Activated CD4-positive, CD25-positive, alpha-beta regulatory T cell treated with anti-CD3 and anti-CD28 coated beads, Interleukin-2, amount 50 U/mL, for 72 hours (primary cell): Measurements from ENCODE around the gene ARIH2.

Experiments used
- DNase-seq: peaks from one replicate; pipeline ENCODE4 v3.0.0; 2021

Gene ARIH2

DNA sequence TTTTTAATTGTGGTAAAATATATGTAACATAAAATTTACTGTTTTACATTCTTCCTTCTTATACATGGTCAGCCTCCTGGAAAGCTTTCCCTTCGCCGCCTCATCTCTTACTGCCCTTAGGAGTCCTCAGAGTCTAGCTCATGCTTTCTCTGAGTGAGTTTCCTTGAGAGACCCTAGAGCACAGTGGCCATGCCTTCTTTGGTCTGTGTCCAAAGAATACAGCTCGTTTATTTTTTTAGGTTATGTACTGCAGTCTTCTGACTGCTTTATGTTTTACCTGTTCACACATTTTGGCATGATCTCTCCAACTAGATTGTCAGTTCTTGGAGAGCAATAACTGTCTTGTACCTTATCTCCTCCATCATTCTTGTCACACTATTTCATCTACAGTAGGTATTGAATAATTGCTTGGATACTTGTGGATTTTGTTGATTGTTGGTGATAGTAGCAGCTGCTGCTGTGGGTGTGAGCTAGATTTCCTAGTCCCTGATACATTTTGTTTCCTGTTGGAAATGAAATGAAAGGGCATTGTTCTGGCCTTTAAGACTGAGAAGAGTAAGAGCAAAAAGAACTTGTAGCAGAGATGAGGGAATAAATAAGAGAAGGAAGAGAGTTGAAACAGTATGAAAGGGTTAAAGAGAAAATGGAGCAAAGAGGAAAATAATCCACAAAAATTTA lies 10.9 kb downstream of the ARIH2 start:
- no peak for DNase-seq

DNA sequence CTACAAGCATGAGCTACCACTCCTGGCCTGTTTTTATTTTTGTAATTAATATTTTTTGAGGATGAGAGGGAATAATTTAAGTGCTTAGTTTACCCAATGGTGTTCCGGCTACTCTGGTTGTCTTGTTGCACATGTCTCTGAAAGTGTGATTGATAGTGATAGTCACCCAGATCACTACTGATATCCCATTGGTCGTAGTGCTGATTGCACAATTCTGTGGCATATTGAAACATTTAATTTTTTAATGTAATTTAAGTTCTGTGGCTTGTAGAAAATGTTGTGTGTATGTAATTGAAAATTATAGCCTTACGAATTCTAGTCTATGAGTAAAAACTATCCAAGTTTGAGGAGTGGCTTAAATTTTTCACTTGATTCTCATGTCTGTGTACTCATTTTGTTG lies 11.9 kb downstream of the ARIH2 start:
- no peak for DNase-seq

DNA sequence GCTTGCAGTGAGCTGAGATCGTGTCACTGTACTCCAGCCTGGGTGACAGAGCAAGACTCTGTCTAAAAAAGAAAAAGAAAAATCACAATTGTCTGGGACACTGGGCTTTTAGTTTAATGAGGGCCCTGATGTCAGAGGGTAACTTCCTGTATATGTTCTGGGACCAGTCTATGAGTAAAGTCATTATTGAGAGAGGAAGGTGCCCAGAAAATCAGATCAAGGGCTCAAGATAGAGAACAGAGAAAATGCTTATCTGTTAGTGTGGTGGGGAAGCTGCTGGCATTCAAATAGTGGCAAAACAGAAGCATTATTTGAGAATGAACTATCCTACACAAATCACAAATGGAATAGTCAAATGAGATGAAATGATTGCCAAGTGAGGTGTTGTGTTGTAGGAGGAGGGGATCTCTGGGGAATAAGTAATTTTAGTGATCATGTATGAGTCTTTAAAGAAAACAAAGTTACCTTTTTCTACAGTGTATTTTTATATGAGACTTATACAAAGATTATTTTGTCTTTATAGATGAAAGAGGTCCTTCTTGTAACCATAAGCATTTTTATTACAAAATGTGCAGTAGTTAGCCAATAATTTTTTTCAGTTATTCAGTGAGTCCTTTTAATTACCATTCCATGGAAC lies 13.4 kb downstream of the ARIH2 start:
- no peak for DNase-seq

DNA sequence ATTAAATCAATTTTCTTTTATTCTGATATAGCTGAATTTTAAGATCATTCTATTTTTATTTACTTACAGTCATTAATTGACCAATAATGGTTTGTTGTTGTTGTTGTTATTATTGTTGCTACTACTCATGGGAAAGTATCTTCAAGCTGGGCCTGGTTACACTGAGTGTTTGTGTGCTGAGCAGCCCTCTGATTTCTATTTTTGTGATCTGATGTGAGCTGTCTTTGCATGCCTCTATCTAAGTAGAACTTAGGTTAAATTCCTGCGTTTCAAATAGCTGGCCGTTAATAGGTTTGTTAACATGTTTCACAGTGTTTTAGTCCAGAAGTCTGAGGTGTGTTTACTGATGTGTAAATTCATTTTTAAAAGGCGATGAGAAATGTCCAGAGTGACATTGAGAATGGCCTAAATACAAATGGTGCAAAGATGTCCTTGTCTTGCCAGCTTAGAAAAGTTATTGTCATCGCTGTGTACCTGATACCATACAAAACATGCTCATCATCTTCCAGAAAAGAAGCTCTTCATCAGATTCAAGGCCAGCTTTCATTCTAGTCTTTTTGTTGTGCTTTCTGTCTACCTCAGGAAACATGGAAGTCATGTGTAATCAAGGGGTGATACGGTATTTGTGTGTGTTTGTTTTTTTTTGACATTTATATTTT lies 15.8 kb downstream of the ARIH2 start:
- no peak for DNase-seq

DNA sequence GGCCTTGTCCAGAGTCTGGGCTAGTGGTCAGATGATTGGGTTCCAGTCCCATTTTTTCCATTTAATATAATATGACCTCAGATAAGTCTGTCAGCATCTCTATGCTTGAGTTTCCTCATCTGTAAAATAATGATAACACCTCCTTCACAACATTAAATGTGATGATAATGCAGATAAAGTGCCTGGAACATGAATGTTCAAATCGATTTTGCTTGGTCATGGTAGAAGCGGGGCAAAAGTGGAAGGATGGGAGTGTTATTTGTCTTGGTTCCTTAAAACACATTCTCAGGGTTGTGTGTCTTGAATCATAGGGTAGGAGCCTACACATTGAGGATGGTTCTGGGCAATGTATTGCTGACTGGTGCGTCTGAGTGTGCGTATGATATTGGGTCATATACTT lies 16.9 kb downstream of the ARIH2 start:
- no peak for DNase-seq

DNA sequence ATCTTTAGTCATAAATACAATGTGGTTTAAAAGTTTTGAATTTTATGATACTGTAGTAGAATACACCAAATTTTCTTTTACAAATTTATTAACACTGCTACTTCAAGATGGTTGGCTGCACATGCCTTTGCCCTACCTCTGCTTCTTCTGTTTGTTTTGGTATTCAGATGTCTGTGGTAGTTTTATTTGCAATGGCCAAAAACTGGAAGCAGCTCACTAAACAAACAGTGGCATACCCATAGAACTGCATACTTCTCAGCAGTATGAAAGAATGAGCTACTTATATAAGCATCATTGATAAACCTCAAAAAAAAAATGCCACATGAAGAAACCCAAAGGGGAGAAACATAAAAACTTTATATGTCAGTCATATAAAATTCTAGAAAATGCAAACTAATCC lies 19.5 kb downstream of the ARIH2 start:
- DNase-seq, result no peak

DNA sequence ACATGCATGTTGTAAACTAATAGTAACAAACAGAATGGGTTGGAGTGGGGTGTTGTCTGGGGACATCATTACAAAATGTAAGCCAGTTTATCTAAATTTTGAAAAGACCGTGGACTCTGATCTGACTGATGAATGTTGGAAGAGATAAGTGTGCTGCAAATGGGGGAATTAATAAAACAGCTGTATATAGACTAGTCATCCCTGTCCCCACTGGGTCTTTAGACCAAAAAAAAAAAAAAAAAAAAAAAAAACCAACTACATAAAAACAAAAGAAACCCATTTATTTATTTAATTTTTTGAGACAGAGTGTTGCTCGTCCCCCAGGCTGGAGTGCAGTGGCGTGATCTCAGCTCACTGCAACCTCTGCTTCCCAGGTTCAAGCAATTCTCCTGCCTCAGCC lies 20.0 kb downstream of the ARIH2 start:
- no peak for DNase-seq

DNA sequence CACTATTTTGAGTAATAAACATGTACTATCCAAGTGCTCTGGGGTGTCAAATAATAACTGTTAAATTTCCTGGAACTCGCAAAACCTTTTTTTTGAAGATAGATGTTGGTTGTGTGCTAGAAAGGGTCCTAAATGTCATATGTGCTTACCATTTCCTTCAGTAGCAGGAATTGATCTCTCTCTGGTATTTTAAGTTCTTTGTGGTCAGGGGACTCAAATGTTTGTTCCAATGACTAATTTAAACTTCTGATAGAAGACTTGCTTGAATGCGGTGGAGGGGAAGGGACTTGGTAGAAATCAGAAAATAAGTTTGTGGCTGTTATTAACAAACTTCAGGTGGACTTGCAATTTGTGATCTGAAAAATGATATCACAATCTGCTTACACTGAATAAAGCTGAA lies 26.8 kb downstream of the ARIH2 start:
- no peak for DNase-seq

DNA sequence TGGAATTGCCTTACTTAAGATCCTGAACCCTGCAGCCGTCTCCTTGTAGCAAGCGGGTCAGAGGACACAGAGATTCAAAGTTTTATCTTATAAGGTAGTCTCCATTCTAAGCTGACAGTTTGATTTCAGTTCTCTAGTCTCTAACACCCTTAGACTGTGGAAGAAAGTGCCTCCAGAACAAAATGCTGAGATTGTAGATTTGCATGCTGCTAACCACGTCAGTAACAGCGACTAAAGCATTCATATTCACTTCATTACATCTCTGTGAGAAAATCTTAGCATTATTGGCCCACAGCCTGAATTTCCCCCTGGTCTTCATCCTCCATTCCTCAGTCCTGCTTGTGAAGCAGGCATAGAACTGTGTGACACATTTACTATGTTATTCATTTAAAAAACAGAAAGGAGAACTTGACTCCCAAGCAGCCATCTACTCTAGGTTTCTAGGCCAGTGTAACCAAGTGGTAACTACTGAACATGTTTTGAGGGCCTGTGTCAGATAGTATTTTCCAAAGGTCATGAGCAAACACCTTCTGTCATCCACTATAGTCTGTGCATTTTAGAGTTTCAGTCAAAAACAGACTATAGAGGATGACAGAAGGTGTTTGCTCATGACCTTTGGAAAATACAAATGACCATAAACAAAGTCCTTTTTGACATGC lies 27.4 kb downstream of the ARIH2 start:
- no peak for DNase-seq

DNA sequence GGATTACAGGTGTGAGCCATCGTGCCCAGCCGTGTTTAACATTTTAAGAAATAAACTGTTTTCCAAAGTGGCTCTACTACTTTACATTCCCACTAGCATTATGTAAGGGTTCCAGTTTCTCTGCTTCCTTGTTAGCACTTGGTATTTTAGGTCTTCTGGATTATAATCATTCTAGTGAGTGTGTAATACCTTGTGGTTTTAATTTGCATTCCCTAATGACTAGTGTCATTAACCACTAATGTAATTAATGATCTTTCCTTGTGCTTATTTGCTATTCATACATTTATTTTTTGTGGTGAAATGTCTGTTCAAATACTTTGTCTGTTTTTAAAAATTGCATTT lies 30.7 kb downstream of the ARIH2 start:
- no peak for DNase-seq

DNA sequence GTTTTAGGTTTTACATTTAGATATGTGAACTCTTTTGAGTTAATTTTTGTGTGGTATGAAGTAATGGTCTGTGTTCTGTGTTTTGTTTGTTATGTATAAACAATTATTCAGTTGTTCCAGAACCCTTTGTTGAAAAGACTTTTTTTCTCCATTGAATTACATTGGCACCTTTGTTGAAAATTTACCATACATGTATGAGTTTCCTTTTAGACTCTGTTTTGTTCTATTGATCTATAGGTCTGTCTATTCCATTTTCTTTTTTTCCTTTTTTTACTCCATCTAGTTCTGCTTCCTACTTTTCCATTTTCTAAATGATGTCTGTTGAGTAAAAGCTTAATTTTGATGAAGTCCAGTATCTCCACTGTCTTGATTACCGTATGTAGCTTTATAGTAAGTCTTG lies 31.4 kb downstream of the ARIH2 start:
- DNase-seq, result no peak

DNA sequence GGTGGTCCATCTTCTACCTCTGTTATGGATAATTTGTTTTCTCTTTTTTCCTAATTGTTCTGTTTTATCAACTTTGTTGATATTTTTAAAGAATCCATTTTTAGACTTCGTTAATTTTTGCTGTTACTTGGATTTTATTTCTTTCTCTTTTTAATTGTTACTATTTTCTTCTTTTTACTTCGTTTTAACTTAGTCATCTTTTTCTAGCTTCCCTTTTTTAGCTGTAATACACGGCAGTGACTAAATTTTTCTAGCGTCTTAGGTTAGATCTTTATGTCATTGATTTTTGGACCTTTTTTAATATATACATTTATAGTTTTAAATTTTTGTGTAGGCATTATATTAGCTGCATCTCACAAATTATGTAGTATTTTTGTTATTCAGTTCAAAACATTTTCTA lies 33.1 kb downstream of the ARIH2 start:
- no peak for DNase-seq

DNA sequence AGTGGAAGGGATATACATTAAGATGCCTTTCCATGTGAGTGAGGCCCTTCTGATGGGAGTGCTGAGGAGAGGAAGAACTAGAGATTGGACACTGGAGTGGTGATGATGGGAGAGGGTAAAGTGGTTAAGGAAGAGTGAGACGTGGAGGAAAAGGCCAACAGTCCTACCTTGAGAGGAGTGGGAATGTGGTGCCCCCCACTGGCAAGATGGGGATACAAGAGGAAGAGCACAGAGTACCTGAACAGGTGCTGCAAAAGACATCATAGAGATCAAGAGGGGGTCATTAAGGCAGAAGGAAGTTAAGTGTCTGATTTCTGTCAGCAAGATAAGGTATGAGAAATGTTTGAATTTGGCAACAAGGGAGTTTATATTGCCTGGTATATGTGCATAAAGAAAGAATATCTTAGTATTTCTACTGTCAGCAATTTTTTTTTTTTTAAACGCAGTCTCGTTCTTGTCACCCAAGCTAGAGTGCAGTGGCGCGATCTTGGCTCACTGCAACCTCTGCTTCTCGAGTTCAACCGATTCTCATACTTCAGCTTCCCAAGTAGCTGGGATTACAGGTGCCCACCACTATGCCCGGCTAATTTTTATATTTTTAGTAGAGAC lies 34.0 kb downstream of the ARIH2 start:
- DNase-seq, result no peak

DNA sequence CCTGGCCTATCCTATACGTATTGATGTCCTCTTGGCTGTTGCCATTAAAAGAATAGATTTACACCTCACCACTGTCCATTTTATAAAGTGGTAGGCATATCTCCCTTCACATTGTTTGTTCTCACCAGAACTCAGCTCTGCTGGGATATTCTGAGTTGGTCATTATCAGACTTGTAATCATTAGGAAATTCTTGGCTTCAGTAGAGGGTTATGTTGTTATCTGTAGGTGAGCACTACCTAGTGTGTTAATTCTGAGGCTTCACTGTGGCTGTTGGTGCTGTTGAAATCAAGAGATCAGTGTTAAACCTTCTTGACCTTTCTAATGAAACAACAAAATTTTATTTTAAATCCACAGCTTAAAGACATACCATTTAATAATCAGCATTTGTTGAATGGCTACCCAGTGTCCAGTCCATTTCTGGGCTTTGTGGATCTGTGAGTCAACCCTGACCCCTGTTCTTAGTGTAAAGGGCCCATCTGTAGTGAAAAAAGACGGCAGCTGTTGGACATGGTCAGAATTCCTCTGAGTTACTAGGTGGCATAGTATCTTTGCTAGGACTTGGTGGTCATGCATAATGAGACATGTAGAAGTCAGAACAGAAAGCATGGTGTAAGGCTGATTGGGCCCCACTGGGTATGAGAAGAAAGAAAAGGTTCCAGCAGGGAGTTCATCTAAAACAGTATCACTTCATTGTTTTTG lies 38.5 kb downstream of the ARIH2 start:
- DNase-seq, result no peak

DNA sequence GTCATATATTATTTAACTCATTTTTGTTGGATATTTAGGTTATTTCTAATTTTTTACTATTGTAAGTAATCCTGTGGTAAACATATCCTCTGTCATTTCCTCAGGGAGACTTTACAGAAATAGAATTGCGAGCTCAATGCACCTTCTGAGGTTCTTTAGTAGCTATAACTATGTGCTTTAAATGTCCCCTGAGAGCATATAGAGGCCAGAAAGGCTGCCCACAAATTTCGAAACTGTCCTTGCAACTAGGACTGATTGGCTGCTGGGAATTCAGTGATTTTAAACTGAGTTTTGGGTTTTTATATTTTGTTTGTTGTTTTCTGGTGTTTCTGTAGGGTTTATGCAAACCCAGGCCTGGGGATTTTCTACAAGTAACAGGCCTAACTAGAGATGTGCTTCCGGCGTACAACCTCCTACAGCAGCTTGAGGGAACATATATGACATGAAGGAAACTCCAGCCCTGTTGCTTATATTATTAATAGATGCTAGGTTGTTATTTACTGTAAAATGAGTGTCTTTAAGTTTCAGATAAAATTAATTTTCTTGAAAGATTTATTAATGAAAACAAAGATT lies 42.3 kb downstream of the ARIH2 start:
- no peak for DNase-seq

DNA sequence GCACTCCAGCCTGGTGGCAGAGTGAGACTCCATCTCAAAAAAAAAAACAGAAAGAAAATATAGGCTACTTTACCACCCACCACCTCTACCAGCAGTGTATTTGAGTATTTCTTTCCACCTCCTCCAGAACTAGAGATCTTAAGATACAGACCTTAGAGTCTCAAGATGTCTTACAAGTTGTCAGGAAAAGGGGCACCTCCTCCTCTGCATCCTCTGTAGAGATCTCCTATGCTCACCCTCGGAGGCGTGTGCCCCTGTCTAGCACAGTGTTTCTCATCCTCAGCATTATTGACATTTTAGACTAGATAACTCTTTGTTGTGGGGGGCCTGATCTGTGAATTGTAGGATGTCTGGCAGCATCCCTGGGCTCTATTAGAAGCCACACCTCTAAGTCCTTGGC lies 43.7 kb downstream of the ARIH2 start:
- no peak for DNase-seq

DNA sequence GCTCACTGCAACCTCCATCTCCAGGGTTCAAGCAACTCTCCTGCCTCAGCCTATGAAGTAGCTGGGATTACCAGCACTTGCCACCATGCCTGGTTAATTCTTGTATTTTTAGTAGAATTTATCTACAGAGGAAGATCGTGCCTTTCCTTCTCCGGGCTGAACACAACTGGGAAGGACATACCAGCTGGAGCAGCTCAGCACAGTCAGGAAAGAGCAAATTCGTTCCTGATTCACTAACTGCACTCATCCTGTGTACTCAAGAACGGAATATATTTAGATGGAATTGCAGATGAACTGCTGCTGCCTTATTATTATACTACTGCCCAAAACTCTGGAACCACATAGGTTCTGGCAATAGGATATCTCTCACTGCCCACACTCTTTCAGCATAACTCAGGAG lies 44.3 kb downstream of the ARIH2 start:
- no peak for DNase-seq

DNA sequence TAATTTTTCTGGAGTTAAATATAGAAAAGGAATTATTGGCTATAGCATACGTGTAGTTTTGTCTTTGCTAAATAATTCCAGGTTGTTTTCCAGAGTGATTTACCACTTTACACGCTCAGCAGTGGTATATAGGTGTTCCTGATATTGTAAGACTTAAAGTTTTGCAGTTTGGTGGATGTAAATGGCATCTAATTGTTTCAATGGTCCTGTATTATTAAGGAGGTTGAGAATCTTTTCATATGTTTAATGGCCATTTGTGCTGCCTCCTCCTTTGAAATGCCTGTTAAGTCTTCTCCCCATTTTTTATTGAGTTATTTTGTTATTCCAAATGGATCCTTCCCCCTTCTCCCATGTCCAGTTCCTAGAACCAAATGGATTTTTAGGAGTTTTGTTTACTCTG lies 44.9 kb downstream of the ARIH2 start:
- DNase-seq, result no peak

DNA sequence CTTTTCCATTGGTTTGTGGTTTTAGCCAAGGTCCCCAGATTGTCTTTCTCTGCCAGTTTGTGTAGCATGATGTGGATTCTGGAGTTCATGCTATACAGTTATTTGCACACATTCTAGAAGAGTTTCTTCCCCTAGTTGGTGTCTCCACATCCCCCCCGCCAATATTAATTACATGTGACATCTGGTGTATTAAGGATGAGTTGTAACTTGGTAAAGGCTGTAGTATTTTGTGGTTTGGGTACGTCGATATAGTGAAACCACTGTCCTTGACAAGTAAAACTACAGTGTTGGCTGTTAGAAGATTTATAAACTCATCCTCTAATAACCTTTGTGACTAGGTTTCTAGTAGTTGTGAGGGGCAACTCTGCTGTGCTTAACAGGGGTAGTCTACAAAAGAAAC lies 47.7 kb downstream of the ARIH2 start:
- no peak for DNase-seq

DNA sequence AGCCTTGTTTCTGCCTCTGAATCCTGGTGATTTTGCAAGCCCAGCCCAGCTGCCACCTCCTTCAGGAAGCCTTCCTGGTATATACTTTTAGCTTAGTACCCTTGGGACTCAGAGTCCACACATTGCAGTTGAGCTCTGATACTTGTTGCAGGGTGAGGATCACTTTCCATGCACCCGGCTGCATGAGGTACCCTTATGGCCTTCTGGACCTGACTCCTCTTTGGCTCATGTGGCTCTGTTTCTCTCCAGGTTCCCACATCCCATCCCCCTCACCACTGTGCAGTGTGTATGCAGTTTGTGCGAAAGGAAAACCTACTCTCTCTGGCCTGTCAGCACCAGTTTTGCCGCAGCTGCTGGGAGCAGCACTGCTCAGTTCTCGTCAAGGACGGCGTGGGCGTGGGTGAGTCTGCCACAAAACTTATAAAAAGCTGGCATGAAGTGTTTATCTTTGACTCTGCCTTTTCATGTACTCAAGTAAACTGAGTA lies 48.3 kb downstream of the ARIH2 start:
- no peak for DNase-seq

DNA sequence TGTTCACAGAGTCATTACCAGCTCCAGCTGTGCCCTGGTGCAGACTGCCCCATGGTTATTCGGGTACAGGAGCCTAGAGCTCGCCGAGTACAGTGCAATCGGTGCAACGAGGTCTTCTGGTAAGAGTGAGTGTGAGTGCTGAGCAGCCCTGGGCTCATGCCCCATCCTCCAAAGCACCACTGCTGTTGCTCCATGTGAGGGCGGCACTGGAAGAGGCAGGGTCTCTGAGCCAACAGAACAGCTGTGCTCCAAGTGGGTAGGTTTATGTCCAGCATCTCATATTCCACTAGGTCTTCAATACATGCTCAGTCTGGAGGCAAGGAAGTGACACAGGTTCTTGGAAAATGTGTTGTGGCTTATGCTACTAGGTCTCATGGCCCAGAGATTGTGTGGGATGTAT lies 51.9 kb downstream of the ARIH2 start:
- no peak for DNase-seq

DNA sequence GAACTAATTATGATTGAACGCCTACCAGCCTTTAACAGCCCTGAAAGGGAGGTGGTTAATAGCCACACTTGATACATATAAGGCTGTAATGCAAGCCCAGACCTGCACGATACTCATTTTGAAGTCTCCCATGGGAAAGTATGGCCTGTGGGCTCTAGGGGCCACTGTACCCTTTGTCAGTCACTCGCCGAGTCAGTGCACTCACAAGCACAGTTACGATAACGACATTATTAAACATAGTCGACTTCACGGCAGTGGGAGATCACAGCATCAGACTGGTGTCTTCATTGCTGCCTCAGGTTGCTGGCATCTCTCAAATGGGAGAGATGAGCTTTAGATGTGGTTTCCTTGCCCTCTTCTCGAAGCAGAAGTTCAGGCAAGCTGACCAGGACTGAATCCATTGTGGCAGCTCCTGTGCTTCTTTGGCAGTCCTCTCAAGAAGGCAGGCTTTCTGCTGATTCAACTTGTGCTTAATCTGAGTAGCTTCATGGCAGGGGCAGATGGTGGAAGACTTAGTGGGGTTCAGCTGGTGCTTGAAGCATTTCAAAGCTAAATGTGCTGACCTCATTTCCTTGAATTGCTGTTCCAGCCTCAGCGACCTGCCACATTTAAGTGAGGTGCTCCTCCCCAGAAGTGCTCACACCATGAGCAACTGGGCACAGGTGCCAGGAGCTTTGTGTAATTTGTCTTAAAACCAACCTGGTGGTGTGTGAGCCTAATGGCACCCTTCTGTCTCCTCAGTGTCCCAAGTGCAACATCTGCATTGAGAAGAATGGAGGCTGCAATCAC lies 55.6 kb downstream of the ARIH2 start:
- DNase-seq, result no peak
